GM12873 (cell line): ENCODE results near the gene ATF6.

ENCODE experiments used
- TF ChIP-seq, protein P1 (sequence below): IDR thresholded peaks from 2 replicates; pipeline ENCODE4 v1.5.1; 2012; ENCODE audit warnings: low read depth, mild to moderate bottlenecking, moderate library complexity, low read length, control low read depth; ENCODE audit not compliant: insufficient read depth; ENCODE audit errors: missing control alignments

The ATF6 gene

GRCh38 chr1:161866241-161866640 is 100.1 kb downstream of the ATF6 start:
- TF ChIP-seq, protein P1, sequence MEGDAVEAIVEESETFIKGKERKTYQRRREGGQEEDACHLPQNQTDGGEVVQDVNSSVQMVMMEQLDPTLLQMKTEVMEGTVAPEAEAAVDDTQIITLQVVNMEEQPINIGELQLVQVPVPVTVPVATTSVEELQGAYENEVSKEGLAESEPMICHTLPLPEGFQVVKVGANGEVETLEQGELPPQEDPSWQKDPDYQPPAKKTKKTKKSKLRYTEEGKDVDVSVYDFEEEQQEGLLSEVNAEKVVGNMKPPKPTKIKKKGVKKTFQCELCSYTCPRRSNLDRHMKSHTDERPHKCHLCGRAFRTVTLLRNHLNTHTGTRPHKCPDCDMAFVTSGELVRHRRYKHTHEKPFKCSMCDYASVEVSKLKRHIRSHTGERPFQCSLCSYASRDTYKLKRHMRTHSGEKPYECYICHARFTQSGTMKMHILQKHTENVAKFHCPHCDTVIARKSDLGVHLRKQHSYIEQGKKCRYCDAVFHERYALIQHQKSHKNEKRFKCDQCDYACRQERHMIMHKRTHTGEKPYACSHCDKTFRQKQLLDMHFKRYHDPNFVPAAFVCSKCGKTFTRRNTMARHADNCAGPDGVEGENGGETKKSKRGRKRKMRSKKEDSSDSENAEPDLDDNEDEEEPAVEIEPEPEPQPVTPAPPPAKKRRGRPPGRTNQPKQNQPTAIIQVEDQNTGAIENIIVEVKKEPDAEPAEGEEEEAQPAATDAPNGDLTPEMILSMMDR, result no peak

- TF ChIP-seq, protein P1, result no peak
Measured at GRCh38 chr1:161868832-161869231, 102.7 kb downstream of the ATF6 start.

DNA sequence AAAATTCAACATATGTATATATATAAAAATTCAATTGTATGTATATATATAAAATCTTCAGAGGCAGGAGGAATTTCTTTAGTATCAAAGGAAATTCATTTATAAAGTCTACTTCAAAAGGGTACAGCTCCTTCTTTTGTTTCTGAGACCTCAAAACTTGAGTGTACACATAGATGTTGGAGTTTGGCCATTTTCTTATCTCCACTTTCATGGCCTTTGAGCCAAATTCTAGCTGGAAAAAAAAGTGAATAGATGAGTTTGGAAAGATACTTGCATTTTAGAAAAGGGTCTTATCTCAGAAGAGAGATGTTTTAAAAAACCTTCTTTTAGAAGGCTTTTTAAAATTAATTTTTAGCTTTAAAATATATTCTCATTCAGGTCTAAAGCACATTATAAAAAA is 103.2 kb downstream of the ATF6 start:
- TF ChIP-seq, protein P1, result no peak

GRCh38 chr1:161872506-161872905 is 106.4 kb downstream of the ATF6 start:
- TF ChIP-seq, protein P1, result no peak

- TF ChIP-seq, protein P1, result no peak
Measured at GRCh38 chr1:161879261-161879660, 113.1 kb downstream of the ATF6 start.

DNA sequence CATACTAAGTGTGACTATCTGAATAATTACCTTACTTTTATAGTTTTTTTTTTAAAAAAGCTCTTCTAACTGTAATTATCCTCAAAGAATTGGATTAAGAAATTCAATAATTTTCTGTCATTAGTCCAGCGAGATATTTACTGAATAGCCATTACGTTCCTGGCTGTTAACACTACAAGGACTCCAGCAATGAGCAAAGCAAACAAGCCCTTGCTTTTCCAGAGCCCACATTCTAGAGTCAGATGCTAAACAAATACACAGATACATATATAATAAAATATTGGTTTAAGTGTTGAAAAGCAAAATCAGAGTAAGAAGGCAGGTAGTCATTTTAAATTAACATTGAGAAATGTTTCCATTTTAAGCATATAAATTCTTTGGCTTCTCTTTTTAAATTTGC is 118.4 kb downstream of the ATF6 start:
- TF ChIP-seq, protein P1, result no peak

DNA sequence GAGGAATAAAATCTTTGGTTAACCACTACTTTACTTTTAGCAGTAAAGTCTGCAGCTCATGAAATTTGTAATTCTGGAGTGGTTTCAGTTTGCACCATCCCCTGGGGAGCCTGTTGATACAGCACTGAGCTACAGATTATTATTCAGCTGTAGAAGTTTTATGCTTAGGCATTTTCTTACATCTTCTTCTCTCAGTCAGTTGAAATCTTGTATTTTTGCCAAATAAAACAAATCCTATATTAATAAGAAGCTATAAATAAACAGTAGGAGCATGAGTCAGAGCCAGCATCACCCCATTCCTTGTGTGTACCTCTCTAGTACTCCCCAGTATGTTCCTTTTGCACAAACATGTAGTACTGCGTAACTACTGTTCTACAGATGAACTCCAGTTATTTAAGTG is 118.9 kb downstream of the ATF6 start:
- TF ChIP-seq, protein P1, result no peak

DNA sequence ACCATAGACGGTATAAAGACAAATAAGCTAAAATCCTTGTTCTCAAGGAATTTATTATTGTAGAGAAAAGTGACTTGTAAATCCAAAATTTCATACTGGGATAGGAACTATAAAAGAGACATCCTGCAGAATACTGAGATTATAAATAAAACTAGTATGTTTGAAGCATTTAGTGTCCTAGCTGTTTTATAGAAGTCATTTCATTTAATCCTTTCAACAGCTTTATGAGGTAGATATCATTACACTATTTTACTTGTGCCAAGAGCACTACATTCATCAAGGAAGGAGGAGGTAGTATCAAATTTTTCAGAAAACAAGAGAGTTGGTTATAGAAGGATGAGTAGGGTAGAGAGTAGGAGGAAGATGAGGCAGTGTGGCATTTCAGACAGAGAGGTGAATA is 119.6 kb downstream of the ATF6 start:
- TF ChIP-seq, protein P1, result no peak
